ENCODE results near the gene TMEM163. TPM values are rescaled to one million over a fixed set of nuclear protein-coding genes. Genes with fewer than 3 reads are reported as not detected.

Gene TMEM163
- total RNA-seq, 1 experiment from 2014 or later: 0.12 TPM

DNA sequence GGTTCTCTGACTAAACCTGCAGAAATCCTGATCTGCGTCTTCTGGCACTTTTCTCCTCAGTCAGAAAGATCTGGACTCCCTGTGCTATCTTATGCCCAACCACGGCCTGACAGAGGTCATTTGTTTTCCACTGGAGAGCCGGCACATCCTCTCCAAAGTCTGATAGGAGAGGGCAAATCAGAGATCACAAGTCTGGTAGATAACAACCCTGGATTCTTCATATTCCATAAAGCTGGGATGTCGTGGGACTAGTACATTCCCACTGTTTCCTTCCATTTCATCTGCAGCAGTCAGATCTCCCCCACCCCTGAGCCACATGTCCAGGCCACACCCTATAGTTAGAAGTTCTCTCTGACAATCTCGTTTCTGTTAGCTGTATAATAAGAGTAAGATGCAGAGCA is 308.0 kb downstream of the TMEM163 start:
- no peaks in the 10 kb centered on the region for H3K36me3 ChIP-seq (ENCODE audit: control insufficient read depth in 1 of 2, insufficient read depth in 2 of 2, low read length in 2 of 2)
- ChIA-PET POLR2A (interaction anchor here (1.5 kb wide), 1 partner anchor 292 kb away, joined by 5 read pairs; no protein-coding TSS in a partner anchor), RAD21 (ENCODE audit: low non-redundant PET in 1 of 2, low total read pairs in 2 of 2, uncharacterized antibody in 2 of 2, unreplicated experiment in 2 of 2) (interaction anchor here (1.5 to 2.4 kb wide), 3 partner anchors 292 to 524 kb away, joined by 7 to 11 read pairs (median 7); no protein-coding TSS in a partner anchor), CTCF (interaction anchor here (0.7 to 3.8 kb wide), 4 partner anchors 165 to 526 kb away, joined by 3 to 60 read pairs (median 4); no protein-coding TSS in a partner anchor)
- ATAC-seq (no peak), DNase-seq (ENCODE audit: low read depth, low spot score) (no peak)
- no peak overlapping the region for H2AFZ ChIP-seq (ENCODE audit: low read depth, low read length, poor library complexity, severe bottlenecking)
- no peaks in the 10 kb centered on the region for H3K27me3 ChIP-seq (ENCODE audit: insufficient read depth, low read length)
- no peak overlapping the region for H3K27ac ChIP-seq (ENCODE audit: low read depth, low read length)
- H3K4me1 ChIP-seq (ENCODE audit: control insufficient read depth in 1 of 2, insufficient read depth in 2 of 2, low read length in 2 of 2): peaks cover 0 to 7% of the 10 kb centered on the region in 2 experiments; a peak in 2 of 4 replicates
- no peak overlapping the region for H3K4me2 ChIP-seq (ENCODE audit: low read length)
- intact Hi-C loops (cut with micrococcal nuclease): loop anchor here (5.0 kb wide), 1 partner anchor 164 kb away; no protein-coding TSS in a partner anchor
- no peaks in the 10 kb centered on the region for H4K20me1 ChIP-seq (ENCODE audit: insufficient read depth)
- no peak for TF ChIP-seq RAD21 (IDR thresholded peaks at IDR 0.05; ENCODE audit: low read depth)
- TF ChIP-seq, protein P1, sequence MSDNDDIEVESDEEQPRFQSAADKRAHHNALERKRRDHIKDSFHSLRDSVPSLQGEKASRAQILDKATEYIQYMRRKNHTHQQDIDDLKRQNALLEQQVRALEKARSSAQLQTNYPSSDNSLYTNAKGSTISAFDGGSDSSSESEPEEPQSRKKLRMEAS (IDR thresholded peaks at IDR 0.05): no peak
- TF ChIP-seq YY1 (IDR thresholded peaks at IDR 0.05; ENCODE audit: extremely low read depth, insufficient replicate concordance, low read depth, low read length): no peak
- TF ChIP-seq SRF (IDR thresholded peaks at IDR 0.05; ENCODE audit: low read depth): no peak
- TF ChIP-seq, protein P2, sequence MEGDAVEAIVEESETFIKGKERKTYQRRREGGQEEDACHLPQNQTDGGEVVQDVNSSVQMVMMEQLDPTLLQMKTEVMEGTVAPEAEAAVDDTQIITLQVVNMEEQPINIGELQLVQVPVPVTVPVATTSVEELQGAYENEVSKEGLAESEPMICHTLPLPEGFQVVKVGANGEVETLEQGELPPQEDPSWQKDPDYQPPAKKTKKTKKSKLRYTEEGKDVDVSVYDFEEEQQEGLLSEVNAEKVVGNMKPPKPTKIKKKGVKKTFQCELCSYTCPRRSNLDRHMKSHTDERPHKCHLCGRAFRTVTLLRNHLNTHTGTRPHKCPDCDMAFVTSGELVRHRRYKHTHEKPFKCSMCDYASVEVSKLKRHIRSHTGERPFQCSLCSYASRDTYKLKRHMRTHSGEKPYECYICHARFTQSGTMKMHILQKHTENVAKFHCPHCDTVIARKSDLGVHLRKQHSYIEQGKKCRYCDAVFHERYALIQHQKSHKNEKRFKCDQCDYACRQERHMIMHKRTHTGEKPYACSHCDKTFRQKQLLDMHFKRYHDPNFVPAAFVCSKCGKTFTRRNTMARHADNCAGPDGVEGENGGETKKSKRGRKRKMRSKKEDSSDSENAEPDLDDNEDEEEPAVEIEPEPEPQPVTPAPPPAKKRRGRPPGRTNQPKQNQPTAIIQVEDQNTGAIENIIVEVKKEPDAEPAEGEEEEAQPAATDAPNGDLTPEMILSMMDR (IDR thresholded peaks at IDR 0.05 in 2 of 3, conservative IDR thresholded peaks at IDR 0.05 in 1 of 3; ENCODE audit: borderline replicate concordance in 1 of 3, insufficient read depth in 1 of 3, low read depth in 2 of 3, low read length in 2 of 3): no peak
- no peak for TF ChIP-seq POLR2A (IDR thresholded peaks at IDR 0.05; ENCODE audit: borderline replicate concordance, extremely low read depth, insufficient read depth, insufficient read length)
- TF ChIP-seq, protein P3, sequence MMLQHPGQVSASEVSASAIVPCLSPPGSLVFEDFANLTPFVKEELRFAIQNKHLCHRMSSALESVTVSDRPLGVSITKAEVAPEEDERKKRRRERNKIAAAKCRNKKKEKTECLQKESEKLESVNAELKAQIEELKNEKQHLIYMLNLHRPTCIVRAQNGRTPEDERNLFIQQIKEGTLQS (IDR thresholded peaks at IDR 0.05): no peak
- TF ChIP-seq, protein P4, sequence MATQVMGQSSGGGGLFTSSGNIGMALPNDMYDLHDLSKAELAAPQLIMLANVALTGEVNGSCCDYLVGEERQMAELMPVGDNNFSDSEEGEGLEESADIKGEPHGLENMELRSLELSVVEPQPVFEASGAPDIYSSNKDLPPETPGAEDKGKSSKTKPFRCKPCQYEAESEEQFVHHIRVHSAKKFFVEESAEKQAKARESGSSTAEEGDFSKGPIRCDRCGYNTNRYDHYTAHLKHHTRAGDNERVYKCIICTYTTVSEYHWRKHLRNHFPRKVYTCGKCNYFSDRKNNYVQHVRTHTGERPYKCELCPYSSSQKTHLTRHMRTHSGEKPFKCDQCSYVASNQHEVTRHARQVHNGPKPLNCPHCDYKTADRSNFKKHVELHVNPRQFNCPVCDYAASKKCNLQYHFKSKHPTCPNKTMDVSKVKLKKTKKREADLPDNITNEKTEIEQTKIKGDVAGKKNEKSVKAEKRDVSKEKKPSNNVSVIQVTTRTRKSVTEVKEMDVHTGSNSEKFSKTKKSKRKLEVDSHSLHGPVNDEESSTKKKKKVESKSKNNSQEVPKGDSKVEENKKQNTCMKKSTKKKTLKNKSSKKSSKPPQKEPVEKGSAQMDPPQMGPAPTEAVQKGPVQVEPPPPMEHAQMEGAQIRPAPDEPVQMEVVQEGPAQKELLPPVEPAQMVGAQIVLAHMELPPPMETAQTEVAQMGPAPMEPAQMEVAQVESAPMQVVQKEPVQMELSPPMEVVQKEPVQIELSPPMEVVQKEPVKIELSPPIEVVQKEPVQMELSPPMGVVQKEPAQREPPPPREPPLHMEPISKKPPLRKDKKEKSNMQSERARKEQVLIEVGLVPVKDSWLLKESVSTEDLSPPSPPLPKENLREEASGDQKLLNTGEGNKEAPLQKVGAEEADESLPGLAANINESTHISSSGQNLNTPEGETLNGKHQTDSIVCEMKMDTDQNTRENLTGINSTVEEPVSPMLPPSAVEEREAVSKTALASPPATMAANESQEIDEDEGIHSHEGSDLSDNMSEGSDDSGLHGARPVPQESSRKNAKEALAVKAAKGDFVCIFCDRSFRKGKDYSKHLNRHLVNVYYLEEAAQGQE (IDR thresholded peaks at IDR 0.05; ENCODE audit: low read depth): no peak
- TF ChIP-seq, protein P5, sequence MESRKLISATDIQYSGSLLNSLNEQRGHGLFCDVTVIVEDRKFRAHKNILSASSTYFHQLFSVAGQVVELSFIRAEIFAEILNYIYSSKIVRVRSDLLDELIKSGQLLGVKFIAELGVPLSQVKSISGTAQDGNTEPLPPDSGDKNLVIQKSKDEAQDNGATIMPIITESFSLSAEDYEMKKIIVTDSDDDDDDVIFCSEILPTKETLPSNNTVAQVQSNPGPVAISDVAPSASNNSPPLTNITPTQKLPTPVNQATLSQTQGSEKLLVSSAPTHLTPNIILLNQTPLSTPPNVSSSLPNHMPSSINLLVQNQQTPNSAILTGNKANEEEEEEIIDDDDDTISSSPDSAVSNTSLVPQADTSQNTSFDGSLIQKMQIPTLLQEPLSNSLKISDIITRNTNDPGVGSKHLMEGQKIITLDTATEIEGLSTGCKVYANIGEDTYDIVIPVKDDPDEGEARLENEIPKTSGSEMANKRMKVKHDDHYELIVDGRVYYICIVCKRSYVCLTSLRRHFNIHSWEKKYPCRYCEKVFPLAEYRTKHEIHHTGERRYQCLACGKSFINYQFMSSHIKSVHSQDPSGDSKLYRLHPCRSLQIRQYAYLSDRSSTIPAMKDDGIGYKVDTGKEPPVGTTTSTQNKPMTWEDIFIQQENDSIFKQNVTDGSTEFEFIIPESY (IDR thresholded peaks at IDR 0.05; ENCODE audit: extremely low read depth, insufficient replicate concordance, low read length): no peak
- TF ChIP-seq ELF1 (IDR thresholded peaks at IDR 0.05; ENCODE audit: borderline replicate concordance, low read depth): no peak
- TF ChIP-seq EZH2 (IDR thresholded peaks at IDR 0.05): no peak
- no peak for TF ChIP-seq TCF7L2 (IDR thresholded peaks at IDR 0.05; ENCODE audit: borderline replicate concordance, extremely low read depth, insufficient read depth, insufficient read length)
- no peak for TF ChIP-seq ZFX (IDR thresholded peaks at IDR 0.05)
- TF ChIP-seq EZH2phosphoT487 (IDR thresholded peaks at IDR 0.05; ENCODE audit: borderline replicate concordance): no peak
- no peak for TF ChIP-seq SP1 (IDR thresholded peaks at IDR 0.05; ENCODE audit: low read depth)
- no peak for TF ChIP-seq JUND (IDR thresholded peaks at IDR 0.05)
- TF ChIP-seq EGR1 (IDR thresholded peaks at IDR 0.05; ENCODE audit: low read depth): no peak
- TF ChIP-seq ZNF274 (IDR thresholded peaks at IDR 0.05; ENCODE audit: low read depth, low read length): no peak
- no peak for TF ChIP-seq FOSL1 (IDR thresholded peaks at IDR 0.05; ENCODE audit: low read depth)
- TF ChIP-seq CEBPB (IDR thresholded peaks at IDR 0.05; ENCODE audit: low read depth): no peak
- BruUV-seq (replicated peaks): no TSS peak
- no peaks in the 10 kb centered on the region for H3K79me2 ChIP-seq (ENCODE audit: insufficient read depth, low read length)
- H3K9ac ChIP-seq (ENCODE audit: low read length): no peak overlapping the region
- H3K9me2 ChIP-seq (ENCODE audit: insufficient read depth): no peaks in the 10 kb centered on the region
- H3K9me3 ChIP-seq (ENCODE audit: control insufficient read depth in 1 of 2, insufficient read depth in 1 of 2, low read depth in 1 of 2, low read length in 2 of 2): no peaks in the 10 kb centered on the region
- no peak overlapping the region for H3K4me3 ChIP-seq (replicated peaks in 1 of 2; ENCODE audit: low read depth in 1 of 2, low read length in 2 of 2)

Data from HCT116 (cell line).